Measurements from ENCODE around the gene HOXC5. TPM values are rescaled to one million over a fixed set of nuclear protein-coding genes. Genes with fewer than 3 reads are reported as not detected.

The HOXC5 gene
- total RNA-seq, 4 donors from 2014 or later: 0.36 to 1.4 TPM; not detected in 2

DNA sequence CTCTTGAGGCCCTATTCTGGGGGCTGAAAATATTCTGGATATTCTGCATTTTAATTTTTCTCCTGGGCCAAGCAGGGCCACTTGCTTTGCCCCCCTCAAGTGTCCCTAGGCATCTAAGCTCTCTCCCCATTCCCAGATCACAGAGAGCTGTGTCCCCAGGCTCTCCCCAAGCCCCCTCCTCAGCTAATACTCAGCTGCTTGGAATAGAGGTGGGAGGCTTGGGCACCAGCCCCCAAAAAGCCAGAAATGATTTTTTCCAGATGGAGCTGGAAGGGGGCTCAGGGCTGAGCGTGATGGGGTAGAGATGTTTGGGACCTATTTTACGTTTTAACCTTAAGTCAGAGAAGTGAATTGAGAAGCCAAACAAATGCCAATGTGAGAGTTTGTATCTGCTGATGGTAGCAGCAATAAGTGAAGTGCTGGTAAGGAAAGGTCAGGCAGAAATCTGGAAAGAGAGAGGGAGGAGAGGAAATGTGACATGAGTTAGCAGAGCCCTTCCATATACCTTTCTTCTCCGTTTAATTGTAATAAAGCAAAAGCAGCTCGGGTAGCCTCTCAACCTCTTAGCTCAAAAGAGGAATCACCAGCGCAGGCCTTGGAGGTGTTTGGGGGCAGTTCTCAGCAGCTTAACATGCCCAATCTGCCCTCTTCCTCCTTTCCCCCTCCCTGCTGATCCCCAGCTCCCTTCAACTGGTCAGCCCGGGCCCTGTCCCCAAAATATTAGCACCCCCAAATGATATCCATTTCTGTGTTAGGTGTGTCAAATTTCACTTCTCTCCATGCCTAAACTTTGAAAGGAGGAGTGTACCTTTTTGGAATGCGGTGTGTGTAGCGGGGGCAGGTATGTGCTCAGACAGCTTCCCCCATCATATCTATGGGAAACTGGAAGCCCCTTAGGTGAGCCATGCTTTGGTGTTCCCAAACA, 9.6 kb upstream of the HOXC5 start:
- Histone ChIP-seq H3K36me3 (no peaks in the 10 kb centered on the region), H3K4me3 (peak overlapping the region; percentile 59 to 66 (median 62)), H3K27ac (peak overlapping the region; percentile 94 to 100 (median 98)), H3K9me3 (no peaks in the 10 kb centered on the region), H3K27me3 (no peaks in the 10 kb centered on the region), H3K4me1 (peaks cover 76 to 94% of the 10 kb centered on the region in 2 donors)
- TF ChIP-seq CTCF (IDR thresholded peaks at IDR 0.05 in 4 of 5, conservative IDR thresholded peaks at IDR 0.05 in 1 of 5) (no peak), POLR2A (IDR thresholded peaks at IDR 0.05) (no peak)
- in situ Hi-C loops (cut with MboI; ENCODE audit: low sequenced_read_pairs in 4 of 4) (loop anchor here in 2 of 4 donors (10.0 to 25.0 kb wide), 2 partner anchors 172 to 339 kb away; partner anchors contain the start of gene GPR84 (in 2 of the 2)), intact Hi-C loops (cut with DNase I; ENCODE audit: low total_unique reads) (no loop called here)
- DNase-seq: no peak
- no peak for ATAC-seq

GRCh38 chr12:54024127-54024526, 8.7 kb upstream of the HOXC5 start:
- in situ Hi-C loops (cut with MboI; ENCODE audit: low sequenced_read_pairs in 4 of 4) (loop anchor here in 2 of 4 donors (10.0 to 25.0 kb wide), 2 partner anchors 171 to 338 kb away; partner anchors contain the start of gene GPR84 (in 2 of the 2)), intact Hi-C loops (cut with DNase I; ENCODE audit: low total_unique reads) (no loop called here)

DNA sequence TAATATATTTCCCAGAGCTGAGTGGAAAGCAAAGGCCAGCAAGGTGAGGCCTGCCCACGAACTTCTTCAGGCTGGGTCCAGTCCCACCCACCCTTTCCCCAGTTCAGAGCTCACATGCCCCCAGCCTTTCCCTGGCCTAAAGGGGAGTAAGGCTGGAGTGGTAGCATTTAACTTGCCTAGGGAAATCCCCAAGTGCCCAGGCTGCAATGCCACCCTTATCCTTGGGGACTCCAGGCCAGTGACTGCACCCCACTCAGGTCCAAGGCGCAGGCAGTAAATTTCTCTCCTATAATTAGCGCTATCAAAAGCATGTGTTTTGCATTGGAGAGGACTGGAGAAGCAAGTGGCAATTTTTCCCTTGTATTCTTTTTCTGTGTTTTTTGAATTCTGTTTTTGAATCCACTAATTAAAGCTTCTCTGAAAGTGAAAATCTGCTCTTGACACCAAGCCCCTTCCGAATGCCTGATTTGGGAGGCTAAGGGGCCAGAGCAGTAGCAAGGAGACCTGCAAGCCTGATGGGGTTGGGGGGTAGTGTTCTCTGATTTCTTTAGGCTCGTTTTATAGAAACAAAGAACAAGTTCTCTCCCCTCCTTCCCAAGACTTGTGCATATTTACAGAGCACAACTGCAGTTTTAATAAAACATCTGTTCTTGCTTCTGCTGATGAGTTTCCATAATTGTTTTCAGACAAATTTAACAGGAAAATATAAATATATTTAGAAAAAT, 8.1 kb upstream of the HOXC5 start:
- TF ChIP-seq POLR2A (IDR thresholded peaks at IDR 0.05) (no peak), CTCF (IDR thresholded peaks at IDR 0.05 in 4 of 5, conservative IDR thresholded peaks at IDR 0.05 in 1 of 5) (no peak)
- in situ Hi-C loops (cut with MboI; ENCODE audit: low sequenced_read_pairs in 4 of 4): loop anchor here in 3 of 4 donors (5.0 to 25.0 kb wide), 3 partner anchors 170 to 338 kb away; partner anchors contain the start of gene GPR84 (in 2 of the 3)
- Histone ChIP-seq H3K9me3 (no peaks in the 10 kb centered on the region), H3K4me1 (peaks cover 69 to 87% of the 10 kb centered on the region in 2 donors), H3K4me3 (peak overlapping the region; percentile 59 to 66 (median 62)), H3K27me3 (no peaks in the 10 kb centered on the region), H3K36me3 (no peaks in the 10 kb centered on the region), H3K27ac (peak overlapping the region; percentile 94 to 100 (median 98))
- no peak for DNase-seq
- no peak for ATAC-seq
- intact Hi-C loops (cut with DNase I; ENCODE audit: low total_unique reads): no loop called here

More at GRCh38 chr12:54024127-54024526, 8.7 kb upstream of the HOXC5 start:
- Histone ChIP-seq H3K27ac (peak overlapping the region; percentile 94 to 100 (median 98)), H3K9me3 (no peaks in the 10 kb centered on the region), H3K27me3 (no peaks in the 10 kb centered on the region), H3K4me3 (peak overlapping the region; percentile 59 to 66 (median 62)), H3K36me3 (no peaks in the 10 kb centered on the region), H3K4me1 (peaks cover 76 to 92% of the 10 kb centered on the region in 2 donors)
- TF ChIP-seq CTCF (IDR thresholded peaks at IDR 0.05 in 4 of 5, conservative IDR thresholded peaks at IDR 0.05 in 1 of 5) (no peak), POLR2A (IDR thresholded peaks at IDR 0.05) (no peak)
- ATAC-seq: peak in 1 of 2 donors; percentile 10
- no peak for DNase-seq

DNA sequence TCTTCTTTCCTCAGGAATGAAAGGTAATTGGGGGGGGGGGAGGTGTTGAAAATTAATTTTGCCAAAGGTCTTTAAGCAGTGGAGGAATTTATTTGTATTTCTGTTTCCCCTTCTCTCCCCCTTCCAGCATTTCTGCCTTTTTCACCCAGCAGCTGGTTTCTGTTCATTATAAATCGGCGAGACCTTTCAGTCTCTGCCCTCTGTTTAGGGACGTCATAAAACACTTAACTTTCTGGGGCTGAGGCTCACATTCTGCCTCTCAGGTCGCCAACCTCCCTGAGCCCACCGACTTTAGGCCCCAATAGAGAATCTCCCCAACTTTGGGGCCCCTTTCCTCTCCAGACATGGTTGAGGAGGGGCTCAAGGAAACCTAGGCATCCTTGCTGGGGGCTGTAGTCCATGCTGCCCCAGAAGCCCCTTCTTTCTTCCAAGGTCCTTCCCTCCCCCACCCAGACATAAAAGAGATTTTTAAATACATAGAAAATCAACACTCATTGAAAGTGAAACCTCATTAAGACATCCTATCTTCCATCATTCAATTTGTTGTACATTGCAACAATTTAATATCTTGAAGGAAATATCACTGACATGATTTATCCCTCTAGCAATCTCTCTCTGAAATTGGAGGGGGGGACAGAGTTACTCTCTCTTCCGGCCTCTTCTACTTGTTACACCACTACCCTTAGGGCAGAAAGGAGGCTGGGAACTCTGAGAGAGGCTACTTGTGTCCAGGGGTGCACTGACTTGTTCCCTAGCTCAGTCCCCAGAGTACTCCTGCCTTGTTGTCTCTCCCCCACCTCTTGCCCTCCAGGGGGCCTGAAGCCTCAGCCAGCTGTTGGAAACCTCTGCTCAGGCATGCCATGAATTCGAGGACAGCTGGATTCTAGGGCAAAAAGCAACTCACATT, 7.1 kb upstream of the HOXC5 start:
- ATAC-seq (no peak), DNase-seq (no peak)
- no peak for TF ChIP-seq POLR2A (IDR thresholded peaks at IDR 0.05)
- no peak for TF ChIP-seq CTCF (IDR thresholded peaks at IDR 0.05 in 4 of 5, conservative IDR thresholded peaks at IDR 0.05 in 1 of 5)
- in situ Hi-C loops (cut with MboI; ENCODE audit: low sequenced_read_pairs in 4 of 4): loop anchor here in 2 of 4 donors (5.0 to 10.0 kb wide), 2 partner anchors 169 to 172 kb away; no protein-coding TSS in a partner anchor
- intact Hi-C loops (cut with DNase I; ENCODE audit: low total_unique reads): no loop called here
- Histone ChIP-seq H3K36me3 (no peaks in the 10 kb centered on the region), H3K9me3 (no peaks in the 10 kb centered on the region), H3K4me1 (peaks cover 59 to 77% of the 10 kb centered on the region in 2 donors), H3K27me3 (no peaks in the 10 kb centered on the region), H3K27ac (peak overlapping the region; percentile 94 to 100 (median 98)), H3K4me3 (peak overlapping the region; percentile 59 to 66 (median 62))
